Epithelial cell of prostate (primary cell): ENCODE data around the gene TRNP1.
A peak's percentile ranks its signal among the peaks of the same experiment; 100 is the strongest.
"Not testable (repeated sequence)": the region's sequence is repeated elsewhere in the genome, so short reads cannot be mapped to it uniquely, and the experiment has no call there.

ENCODE experiments used
- DNase-seq: peaks from one replicate; pipeline ENCODE4 v3.0.0-alpha.2; 2011; ENCODE audit warnings: low read depth, low spot score
- H3K27ac ChIP-seq: fragments of 450-650 bp; 2 replicates; pipeline ENCODE4 v1.5.1; 2017; ENCODE audit warnings: mild to moderate bottlenecking

Gene TRNP1

DNA sequence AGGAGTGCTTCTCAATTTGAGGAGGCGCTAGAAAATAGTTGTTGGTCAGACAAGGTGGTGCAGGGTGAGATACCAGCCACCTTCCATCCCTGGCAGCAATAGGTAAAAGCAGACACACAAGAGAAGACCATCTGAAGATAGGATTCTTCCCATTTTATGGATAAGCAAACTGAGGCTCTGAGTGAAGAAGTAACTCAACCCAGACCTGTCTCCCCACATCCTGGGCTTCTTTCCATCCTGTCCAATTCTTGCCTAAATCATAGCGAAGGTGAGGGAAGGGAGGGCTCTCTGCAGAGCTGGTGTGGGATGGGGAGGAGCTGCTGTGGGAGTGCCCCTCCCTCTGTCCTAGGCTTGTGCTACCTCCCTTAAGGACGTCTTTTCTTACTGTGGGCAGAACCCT is 21.9 kb upstream of the TRNP1 start:
- DNase-seq = no peak
- H3K27ac ChIP-seq = no peak overlapping the region

DNA sequence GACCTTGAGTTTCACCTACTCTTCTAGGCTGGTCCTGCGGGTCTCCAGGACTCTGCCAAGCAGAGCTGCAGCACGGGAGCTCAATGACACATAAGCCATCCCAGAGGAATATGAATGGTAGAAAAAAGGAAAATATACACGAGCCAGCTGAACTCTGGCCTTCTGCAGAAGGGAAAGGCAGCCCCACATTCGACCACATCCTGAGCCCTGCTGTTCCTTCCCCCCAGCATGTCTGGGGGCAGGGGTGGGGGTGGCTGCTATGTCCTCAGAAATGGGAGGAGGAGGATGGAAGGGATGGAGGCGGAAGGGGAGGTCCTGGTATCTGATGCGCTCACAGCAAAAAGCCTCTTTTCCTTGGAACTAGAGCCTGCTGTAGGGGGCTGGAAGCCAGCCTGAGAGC is 21.1 kb upstream of the TRNP1 start:
- DNase-seq = no peak
- no peak overlapping the region for H3K27ac ChIP-seq

- no peak for DNase-seq
- no peak overlapping the region for H3K27ac ChIP-seq
These were observed 20.7 kb upstream of the TRNP1 start for GRCh38 chr1:26972821-26973220.

DNA sequence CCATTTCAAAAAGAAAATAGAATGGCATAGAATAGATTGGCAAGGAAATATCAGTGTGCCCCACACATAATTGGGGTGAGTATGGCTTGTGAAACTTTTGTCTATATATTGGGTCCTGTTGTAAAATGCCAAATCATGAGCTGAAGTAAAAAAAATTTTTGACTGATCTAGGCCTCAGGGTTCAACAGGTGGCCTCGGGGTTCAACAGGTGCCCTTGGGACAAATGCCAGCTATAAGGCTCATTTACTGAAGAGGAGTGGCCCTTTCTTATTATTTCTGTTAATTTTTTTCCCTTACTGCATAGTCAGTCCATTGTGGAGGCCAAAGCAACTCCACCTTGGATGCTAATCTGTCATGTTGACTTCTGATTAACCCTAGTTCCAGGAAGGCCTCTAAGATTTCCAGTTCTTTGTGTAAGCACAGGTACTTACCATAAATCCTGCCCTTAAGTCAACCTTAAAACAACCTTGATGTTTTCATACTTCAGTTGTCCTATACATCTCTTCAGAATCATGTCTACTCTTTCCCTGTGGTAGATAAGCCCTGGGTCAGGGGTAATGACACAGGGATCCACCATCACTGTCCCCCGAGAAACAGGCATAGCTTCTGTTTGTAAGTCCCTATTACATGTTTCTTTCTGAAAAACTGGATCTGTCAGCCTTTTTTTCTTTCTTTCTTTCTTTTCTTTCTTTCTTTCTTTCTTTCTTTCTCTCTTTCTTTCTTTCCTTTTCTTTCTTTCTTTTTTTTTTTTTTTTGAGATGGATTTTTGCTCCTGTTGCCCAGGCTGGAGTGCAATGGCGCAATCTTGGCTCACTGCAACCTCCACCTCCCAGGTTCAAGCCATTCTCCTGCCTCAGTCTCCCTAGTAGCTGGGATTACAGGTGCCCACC is 16.6 kb upstream of the TRNP1 start:
- H3K27ac ChIP-seq = no peak overlapping the region
- DNase-seq = no peak

GRCh38 chr1:26978901-26979300 is 14.6 kb upstream of the TRNP1 start:
- H3K27ac ChIP-seq = no peak overlapping the region
- no peak for DNase-seq

DNA sequence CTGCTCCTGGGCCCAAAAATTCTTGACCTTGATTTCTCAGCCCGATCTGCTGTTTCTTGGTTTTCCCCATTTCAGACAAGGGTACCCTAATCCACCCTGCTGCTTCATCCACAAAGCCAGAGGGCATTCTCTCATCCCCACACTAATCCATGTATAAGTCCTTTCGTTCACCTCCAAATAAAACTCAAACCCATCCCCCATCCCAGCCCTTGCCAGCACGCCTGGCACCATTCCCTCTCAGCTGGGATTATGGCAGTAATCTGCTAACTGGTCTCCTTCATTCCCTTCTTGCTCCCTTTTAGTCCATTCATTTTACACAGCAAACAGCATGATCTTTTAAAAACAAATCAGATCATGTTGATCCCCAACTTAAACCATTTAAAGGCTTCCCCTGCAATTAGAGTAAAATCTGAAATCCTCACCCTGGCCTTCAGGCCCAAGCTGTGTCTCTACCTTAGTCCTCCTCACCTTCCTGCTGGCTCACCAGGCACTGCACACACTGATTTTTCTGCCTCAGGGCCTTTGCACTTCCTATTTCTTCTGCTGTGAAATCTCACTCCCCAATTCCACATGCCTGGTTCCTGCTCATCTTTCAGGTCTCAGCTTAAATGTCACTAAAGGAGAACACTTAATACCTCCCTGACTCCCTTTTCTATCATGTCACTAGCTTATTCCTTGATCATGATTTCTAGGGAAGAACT is 12.2 kb upstream of the TRNP1 start:
- no peak overlapping the region for H3K27ac ChIP-seq
- DNase-seq = no peak

DNA sequence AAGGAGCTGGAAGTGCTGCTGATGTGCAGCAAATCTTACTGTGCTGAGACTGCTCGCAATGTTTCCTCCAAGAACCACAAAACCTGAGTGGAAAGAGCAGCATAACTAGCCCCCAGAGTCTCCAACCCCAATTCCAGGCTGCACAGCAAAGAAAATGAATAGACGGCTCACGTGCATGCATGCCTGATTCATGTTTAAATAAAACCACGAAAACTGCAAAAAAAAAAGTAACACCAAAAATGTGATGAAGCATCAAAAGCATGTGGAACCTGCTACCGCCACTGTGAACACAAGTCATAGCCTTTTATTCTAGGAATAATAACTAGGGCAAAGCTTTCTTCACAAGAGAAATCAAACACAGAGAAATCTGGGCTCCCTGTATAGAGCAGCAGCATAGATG is 9.6 kb upstream of the TRNP1 start:
- no peak for DNase-seq
- H3K27ac ChIP-seq = no peak overlapping the region

DNA sequence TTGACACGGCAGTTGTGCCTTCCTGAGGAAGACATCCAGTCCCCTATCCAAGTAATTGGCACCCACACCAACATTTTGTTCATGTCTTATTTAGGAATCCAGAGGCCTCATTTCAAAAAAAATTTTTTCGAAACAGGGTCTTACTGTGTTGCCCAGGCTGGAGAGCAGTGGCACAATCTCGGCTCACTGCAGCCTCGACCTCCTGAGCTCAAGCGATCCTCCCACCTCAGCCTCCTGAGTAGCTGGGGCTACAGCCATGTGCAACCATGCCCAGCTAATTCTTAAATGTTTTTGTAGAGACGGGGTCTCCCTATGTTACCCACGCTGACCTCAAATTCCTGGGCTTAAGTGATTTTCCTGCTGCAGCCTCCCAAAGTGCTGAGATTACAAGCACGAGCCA is 9.2 kb upstream of the TRNP1 start:
- no peak for DNase-seq
- H3K27ac ChIP-seq = no peak overlapping the region

- no peak for DNase-seq
- no peak overlapping the region for H3K27ac ChIP-seq
These were observed 6.8 kb upstream of the TRNP1 start for GRCh38 chr1:26986658-26987057.

- not testable (repeated sequence) for DNase-seq
- peak overlapping the region; percentile 80 for H3K27ac ChIP-seq
These were observed 3.9 kb upstream of the TRNP1 start for GRCh38 chr1:26989403-26990109.

DNA sequence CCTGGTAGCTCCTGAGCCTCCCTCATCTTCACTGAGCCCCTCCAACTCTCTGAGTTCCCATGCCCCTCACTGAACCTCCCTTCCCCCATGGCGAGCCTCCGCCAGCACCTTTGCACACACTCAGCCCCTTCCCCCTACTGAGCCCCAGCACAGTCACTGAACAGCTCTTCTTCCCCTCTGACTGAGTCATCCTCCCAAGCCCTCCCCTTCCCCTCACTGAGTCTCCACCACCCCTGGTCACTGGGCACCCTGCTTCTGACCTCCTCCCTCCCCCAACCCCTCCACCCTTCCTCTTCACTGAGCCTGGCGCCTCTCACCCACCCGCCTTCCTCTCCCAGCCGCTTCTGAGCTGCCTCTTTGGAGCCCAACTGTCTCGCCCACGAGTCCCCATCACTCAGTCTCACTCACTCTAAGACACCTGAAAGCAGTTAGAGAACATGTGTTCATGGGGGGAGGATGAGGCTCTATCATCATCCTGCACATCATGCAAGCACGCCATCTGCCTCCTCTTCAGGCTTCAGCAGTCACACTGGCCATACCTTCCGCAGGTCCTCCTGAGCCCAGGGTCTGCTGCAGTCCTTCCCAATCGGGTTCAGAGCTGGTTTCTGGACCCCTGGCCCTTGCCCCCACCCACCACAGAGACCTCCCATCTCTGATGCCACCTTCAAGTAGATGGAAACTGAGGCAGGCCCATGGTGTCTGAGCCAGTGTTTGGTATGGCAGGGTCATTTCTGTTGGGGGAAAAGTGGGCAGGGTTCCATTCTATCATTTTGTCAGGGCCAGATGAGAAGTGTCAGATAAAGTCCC is 2.0 kb upstream of the TRNP1 start:
- DNase-seq = no peak
- peak overlapping the region; percentile 80 for H3K27ac ChIP-seq

DNA sequence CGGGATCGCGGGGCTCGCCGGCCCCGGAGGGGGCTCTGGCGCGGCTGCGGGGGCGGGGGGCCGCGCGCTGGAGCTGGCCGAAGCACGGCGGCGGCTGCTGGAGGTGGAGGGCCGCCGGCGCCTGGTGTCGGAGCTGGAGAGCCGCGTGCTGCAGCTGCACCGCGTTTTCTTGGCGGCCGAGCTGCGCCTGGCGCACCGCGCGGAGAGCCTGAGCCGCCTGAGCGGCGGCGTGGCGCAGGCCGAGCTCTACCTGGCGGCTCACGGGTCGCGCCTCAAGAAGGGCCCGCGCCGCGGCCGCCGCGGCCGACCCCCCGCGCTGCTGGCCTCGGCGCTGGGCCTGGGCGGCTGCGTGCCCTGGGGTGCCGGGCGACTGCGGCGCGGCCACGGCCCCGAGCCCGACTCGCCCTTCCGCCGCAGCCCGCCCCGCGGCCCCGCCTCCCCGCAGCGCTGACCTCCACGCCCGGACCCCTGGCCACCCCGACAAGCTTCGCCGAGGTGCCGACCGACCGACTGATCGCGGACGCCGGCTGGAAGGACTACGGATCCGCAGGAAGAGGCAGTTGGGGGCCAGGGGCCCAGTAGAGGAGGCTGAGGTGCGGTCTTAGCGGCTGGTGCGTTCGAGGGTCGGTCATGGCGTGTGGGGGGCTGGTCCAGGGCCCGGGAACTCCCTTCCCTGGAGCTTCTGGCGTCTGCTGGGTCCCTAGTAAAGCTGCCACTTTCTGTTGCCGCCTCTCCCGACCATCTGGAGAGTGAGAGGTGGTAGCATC is 711 bp downstream of the TRNP1 start:
- no peak for DNase-seq
- H3K27ac ChIP-seq = peak overlapping the region; percentile 95

DNA sequence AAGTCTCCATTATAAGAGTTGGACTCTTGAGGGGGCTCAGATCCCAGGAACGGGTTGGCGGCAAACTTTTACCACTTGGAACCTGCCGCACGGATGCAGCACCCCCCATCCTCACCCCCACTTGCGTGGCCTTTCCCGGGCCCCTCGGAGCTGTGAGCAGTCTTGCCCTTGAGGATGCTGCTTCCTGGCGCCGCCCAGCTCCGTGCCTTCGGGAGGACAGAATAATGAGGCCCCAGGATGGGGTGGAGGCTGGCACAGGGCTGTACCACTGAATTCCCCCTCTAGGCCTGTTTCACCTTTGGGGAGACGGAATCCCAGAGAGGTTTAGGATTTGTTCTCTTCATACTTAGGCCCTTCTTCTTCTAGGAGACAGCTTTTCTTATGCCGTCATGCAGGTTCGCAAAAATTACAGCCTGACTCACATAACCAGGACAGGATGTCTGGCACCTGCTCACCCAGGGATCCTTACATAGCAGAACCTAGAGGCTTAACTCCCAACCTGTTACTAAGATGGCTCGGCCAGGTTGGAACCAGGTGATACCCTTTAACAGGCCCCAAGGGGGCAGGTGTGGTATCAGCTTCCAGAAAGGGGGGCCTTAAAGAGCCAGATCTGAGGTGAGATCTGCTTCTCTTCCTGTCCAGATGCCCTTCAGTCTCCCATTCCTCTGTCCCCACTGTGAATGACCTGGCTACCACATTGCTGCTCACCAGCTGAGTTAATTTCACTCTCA is 1.5 kb downstream of the TRNP1 start:
- DNase-seq = no peak
- H3K27ac ChIP-seq = peak overlapping the region; percentile 95

DNA sequence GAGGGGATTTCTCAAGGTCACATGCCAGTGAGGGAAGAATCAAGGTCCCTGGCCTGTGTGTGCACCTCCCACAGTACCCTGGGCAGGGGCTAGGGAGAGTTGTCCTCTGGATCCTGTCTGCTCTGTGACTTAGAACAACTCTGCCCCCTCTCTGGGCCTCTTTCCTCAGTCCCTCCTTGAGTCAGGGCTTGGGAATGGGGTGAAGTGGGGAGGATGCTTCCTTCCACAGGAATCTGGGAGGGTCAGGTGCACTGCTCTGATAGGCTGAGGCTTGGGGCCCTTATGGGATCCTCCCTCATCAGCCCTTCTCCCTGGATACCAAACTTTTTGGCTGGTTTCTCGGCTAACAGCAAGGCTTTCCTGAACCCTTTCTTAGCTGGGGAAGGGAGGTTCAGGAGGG is 2.5 kb downstream of the TRNP1 start:
- peak overlapping the region; percentile 95 for H3K27ac ChIP-seq
- no peak for DNase-seq

DNA sequence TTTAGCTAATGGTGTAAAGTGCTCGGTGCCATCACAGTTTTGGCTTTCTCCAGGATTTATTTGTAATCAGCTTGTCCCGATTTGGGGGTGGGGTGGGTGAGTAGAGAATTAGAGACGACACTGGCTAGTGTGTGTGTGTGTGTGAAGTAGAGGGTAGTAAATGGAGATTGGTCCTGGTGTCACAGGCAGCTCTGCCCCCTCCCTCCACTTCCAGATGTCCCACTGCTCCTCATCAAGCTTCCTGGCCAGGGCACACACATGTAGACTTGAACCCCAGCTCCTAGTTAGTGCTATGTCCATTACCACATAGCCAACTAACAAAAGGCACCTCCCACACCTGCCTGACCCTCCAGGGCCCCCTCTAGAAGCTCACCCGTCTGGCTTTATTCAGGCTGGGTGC is 3.2 kb downstream of the TRNP1 start:
- no peak for DNase-seq
- peak overlapping the region; percentile 95 for H3K27ac ChIP-seq

DNA sequence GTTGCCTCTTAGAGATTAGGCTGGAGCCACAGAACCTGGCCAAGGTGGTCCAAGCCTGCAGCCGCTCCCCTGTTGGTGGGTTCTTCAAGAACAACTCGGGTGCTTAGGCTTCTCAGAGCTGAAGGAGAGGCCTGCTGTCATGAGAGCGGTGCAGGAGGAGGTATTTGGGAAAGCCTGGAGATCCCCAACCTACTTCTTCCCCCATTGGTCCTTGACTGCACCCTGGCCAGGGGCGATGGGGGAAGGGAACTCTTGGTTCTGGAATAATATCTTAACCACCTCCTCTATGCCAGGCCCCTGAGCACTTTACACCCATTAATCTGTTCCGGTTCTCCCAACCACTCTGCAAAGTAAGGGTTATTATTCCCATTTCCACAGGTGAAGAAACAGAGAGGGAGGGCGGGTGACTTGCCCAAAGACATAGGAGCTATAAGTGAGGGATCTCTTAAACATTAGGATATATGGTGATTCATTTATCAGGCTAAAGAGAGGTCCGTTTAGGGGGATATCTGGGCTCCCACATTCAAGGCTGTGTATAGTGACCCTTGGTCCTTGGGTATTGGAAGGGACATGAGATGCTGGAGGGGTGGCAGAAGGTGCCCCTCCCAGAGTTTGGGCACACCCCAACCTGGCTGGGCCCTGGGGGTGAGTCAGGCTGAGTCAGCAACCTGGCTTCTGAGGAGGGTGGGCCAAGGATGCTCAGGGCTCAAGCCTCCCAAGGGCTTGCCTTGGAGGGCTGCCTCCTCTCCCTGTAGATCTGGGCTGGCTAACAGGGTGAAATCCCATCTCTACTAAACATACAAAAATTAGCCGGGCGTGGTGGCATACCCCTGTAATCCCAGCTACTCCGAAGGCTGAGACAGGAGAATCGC is 5.2 kb downstream of the TRNP1 start:
- peak overlapping the region; percentile 95 for H3K27ac ChIP-seq
- no peak for DNase-seq

DNA sequence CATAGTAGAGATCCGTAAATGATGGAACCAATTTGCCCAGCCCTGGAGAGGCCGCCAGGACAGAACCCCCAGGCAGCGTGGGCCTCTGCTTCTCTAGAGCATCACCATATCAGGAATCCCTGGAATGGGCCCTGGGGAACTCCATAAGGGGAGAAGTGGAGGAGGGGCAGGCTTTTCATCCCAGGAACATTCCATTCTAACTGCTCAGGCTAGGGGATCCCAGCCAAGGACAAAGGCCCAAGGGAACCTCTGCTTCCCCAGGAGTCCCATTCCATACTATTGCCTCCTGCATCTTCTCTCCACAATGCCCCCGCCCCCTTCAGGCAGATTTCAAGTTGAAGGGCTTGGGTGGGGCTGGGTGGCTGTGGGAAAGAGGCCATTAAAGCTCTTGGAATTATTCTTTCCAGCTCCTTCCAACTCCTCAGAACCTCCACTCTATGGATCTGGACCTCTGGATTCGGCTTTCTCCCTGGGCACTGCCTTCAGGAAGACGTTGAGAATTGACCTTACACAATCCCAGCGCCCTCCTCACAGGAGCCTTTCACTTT is 6.0 kb downstream of the TRNP1 start:
- no peak for DNase-seq
- H3K27ac ChIP-seq = peak overlapping the region; percentile 95
